MM.1S (cell line): ENCODE data around the gene C11orf86.

Experiments
- DNase-seq: peaks from one replicate; pipeline ENCODE4 v3.0.0-alpha.2; 2015
- H2AFZ ChIP-seq: fragments of 300-600 bp; sonication (generic); 2 replicates; pipeline ENCODE4 v1.6.0; 2016; ENCODE audit warnings: antibody characterized with exemption, low read length
- H3F3A ChIP-seq: fragments of 300-600 bp; sonication (generic); 2 replicates; pipeline ENCODE4 v1.6.1; 2016; ENCODE audit warnings: mild to moderate bottlenecking, antibody characterized with exemption, low read length, moderate library complexity, mixed read lengths; ENCODE audit not compliant: insufficient read depth
- H3K27ac ChIP-seq: fragments of 300-600 bp; sonication (generic); 2 replicates; pipeline ENCODE4 v1.5.1; 2016; ENCODE audit warnings: mild to moderate bottlenecking, low read length
- H3K27me3 ChIP-seq: fragments of 300-600 bp; sonication (generic); replicated peaks from 2 replicates; pipeline ENCODE4 v1.6.0; 2016; ENCODE audit warnings: low read length; ENCODE audit not compliant: insufficient read depth
- H3K36me3 ChIP-seq: fragments of 300-600 bp; sonication (generic); replicated peaks from 2 replicates; pipeline ENCODE4 v1.6.1; 2016; ENCODE audit warnings: mild to moderate bottlenecking, low read length, mixed read lengths; ENCODE audit not compliant: insufficient read depth
- H3K4me1 ChIP-seq: fragments of 300-600 bp; sonication (generic); 2 replicates; pipeline ENCODE4 v1.6.1; 2016; ENCODE audit warnings: low read length, mixed read lengths
- H3K4me2 ChIP-seq: fragments of 300-600 bp; sonication (generic); 2 replicates; pipeline ENCODE4 v1.6.0; 2016; ENCODE audit warnings: low read depth, low read length
- H3K4me3 ChIP-seq: fragments of 300-600 bp; sonication (generic); 2 replicates; pipeline ENCODE4 v1.5.1; 2016; ENCODE audit warnings: low read length, mixed read lengths
- H3K79me2 ChIP-seq: fragments of 300-600 bp; sonication (generic); 2 replicates; pipeline ENCODE4 v1.6.1; 2016; ENCODE audit warnings: mixed run types, low read length, mixed read lengths
- H3K9ac ChIP-seq: fragments of 300-600 bp; sonication (generic); 2 replicates; pipeline ENCODE4 v1.6.1; 2016; ENCODE audit warnings: low read length, mixed read lengths
- H3K9me2 ChIP-seq: fragments of 300-600 bp; sonication (generic); replicated peaks from 2 replicates; pipeline ENCODE4 v1.6.1; 2016; ENCODE audit warnings: mild to moderate bottlenecking, low read length, mixed read lengths; ENCODE audit not compliant: insufficient read depth
- H3K9me3 ChIP-seq: fragments of 300-600 bp; sonication (generic); replicated peaks from 2 replicates; pipeline ENCODE4 v1.6.1; 2016; ENCODE audit warnings: mild to moderate bottlenecking, low read length, mixed read lengths; ENCODE audit not compliant: insufficient read depth
- H4K20me1 ChIP-seq: fragments of 300-600 bp; sonication (generic); 2 replicates; pipeline ENCODE4 v1.6.1; 2016; ENCODE audit warnings: mild to moderate bottlenecking, low read length, moderate library complexity, mixed read lengths; ENCODE audit not compliant: insufficient read depth
- EZH2 ChIP-seq: fragments of 300-600 bp; sonication (generic); optimal IDR thresholded peaks from 2 replicates; pipeline ENCODE3; 2017; ENCODE audit warnings: low read depth, mild to moderate bottlenecking, antibody characterized with exemption, low read length, mixed read lengths
- EZH2phosphoT487 ChIP-seq: fragments of 300-600 bp; sonication (generic); IDR thresholded peaks from 2 replicates; pipeline ENCODE4 v1.6.1; 2018; ENCODE audit warnings: antibody characterized with exemption, low read length
- TF ChIP-seq, protein P1 (sequence below): fragments of 300-600 bp; sonication (generic); IDR thresholded peaks from 2 replicates; pipeline ENCODE4 v1.5.1; 2016; ENCODE audit warnings: antibody characterized with exemption, low read length, mixed read lengths

The C11orf86 gene

GRCh38 chr11:66974724-66975404, at the start of gene C11orf86:
Gene C11orf86 (plus strand): TSS chr11:66975304. CDS start chr11:66975363, 59 bp downstream.
- no peak within 1 kb of the TSS for H3K4me2 ChIP-seq
- TF ChIP-seq, protein P1, sequence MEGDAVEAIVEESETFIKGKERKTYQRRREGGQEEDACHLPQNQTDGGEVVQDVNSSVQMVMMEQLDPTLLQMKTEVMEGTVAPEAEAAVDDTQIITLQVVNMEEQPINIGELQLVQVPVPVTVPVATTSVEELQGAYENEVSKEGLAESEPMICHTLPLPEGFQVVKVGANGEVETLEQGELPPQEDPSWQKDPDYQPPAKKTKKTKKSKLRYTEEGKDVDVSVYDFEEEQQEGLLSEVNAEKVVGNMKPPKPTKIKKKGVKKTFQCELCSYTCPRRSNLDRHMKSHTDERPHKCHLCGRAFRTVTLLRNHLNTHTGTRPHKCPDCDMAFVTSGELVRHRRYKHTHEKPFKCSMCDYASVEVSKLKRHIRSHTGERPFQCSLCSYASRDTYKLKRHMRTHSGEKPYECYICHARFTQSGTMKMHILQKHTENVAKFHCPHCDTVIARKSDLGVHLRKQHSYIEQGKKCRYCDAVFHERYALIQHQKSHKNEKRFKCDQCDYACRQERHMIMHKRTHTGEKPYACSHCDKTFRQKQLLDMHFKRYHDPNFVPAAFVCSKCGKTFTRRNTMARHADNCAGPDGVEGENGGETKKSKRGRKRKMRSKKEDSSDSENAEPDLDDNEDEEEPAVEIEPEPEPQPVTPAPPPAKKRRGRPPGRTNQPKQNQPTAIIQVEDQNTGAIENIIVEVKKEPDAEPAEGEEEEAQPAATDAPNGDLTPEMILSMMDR = no peak
- no peak for TF ChIP-seq EZH2phosphoT487
- H3K4me3 ChIP-seq = no peak within 1 kb of the TSS
- H3K9me3 ChIP-seq = no peaks in the 10 kb centered on the region
- H3K27me3 ChIP-seq = peaks cover 14% of the 10 kb centered on the region
- H3F3A ChIP-seq = no peaks in the 10 kb centered on the region
- no peaks in the 10 kb centered on the region for H3K36me3 ChIP-seq
- no peaks in the 10 kb centered on the region for H3K79me2 ChIP-seq
- H4K20me1 ChIP-seq = no peaks in the 10 kb centered on the region
- no peak for DNase-seq
- H3K9ac ChIP-seq = no peak within 1 kb of the TSS
- no peaks in the 10 kb centered on the region for H3K9me2 ChIP-seq
- no peaks in the 10 kb centered on the region for H3K4me1 ChIP-seq
- no peak within 1 kb of the TSS for H2AFZ ChIP-seq
- H3K27ac ChIP-seq = no peak within 1 kb of the TSS

GRCh38 chr11:66929753-66930152, 45.4 kb upstream of the C11orf86 start:
- Histone ChIP-seq H3K27me3 (peaks cover 24% of the 10 kb centered on the region), H4K20me1 (no peaks in the 10 kb centered on the region), H3K4me3 (no peak overlapping the region), H2AFZ (no peak overlapping the region), H3K4me1 (no peaks in the 10 kb centered on the region), H3K9me2 (no peaks in the 10 kb centered on the region), H3K9ac (no peak overlapping the region), H3K79me2 (no peaks in the 10 kb centered on the region), H3F3A (no peaks in the 10 kb centered on the region), H3K36me3 (no peaks in the 10 kb centered on the region), H3K9me3 (no peaks in the 10 kb centered on the region), H3K4me2 (no peak overlapping the region), H3K27ac (no peak overlapping the region)
- no peak for DNase-seq
- TF ChIP-seq EZH2phosphoT487 = no peak
- TF ChIP-seq, protein P1 = no peak
- TF ChIP-seq EZH2 = no peak

- H4K20me1 ChIP-seq = no peaks in the 10 kb centered on the region
- no peak for DNase-seq
- no peak overlapping the region for H3K27ac ChIP-seq
- no peaks in the 10 kb centered on the region for H3K36me3 ChIP-seq
- no peaks in the 10 kb centered on the region for H3K9me2 ChIP-seq
- no peak overlapping the region for H3K4me2 ChIP-seq
- H2AFZ ChIP-seq = no peak overlapping the region
- TF ChIP-seq EZH2 (no peak), EZH2phosphoT487 (no peak)
- TF ChIP-seq, protein P1 = no peak
- H3K9ac ChIP-seq = no peak overlapping the region
- no peaks in the 10 kb centered on the region for H3F3A ChIP-seq
- no peaks in the 10 kb centered on the region for H3K4me1 ChIP-seq
- H3K4me3 ChIP-seq = no peak overlapping the region
- H3K79me2 ChIP-seq = no peaks in the 10 kb centered on the region
- H3K9me3 ChIP-seq = no peaks in the 10 kb centered on the region
- peaks cover 27% of the 10 kb centered on the region for H3K27me3 ChIP-seq
Observed at GRCh38 chr11:66932543-66932942, 42.6 kb upstream of the C11orf86 start.
